Transverse colon (tissue), 4 donors: ENCODE measurements around the gene TNNC1. TPM values are rescaled to one million over a fixed set of nuclear protein-coding genes. Genes with fewer than 3 reads are reported as not detected.

Source experiments
- DNase-seq: peaks from one replicate; pipeline ENCODE4 v3.0.0-alpha.2; 2019
- H3K27ac ChIP-seq, 4 donors: fragments of 200-600 bp; sonication (generic); 2 replicates each; pipeline ENCODE4 v1.5.1; 2016 to 2018; ENCODE audit warnings: inconsistent platforms in 4 of 4
- H3K27me3 ChIP-seq: fragments of 200-600 bp; sonication (generic); 2 replicates; pipeline ENCODE4 v1.5.1; 2017; ENCODE audit warnings: inconsistent platforms
- H3K36me3 ChIP-seq, 4 donors: fragments of 200-600 bp; sonication (generic); 2 replicates each; pipeline ENCODE4 v1.5.1; 2017 to 2019; ENCODE audit warnings: inconsistent platforms in 4 of 4
- H3K4me1 ChIP-seq, 4 donors: fragments of 200-600 bp; sonication (generic); 2 replicates each; pipeline ENCODE4 v1.5.1; 2017 to 2020; ENCODE audit warnings: inconsistent platforms in 4 of 4
- H3K4me3 ChIP-seq, 4 donors: fragments of 200-600 bp; sonication (generic); 1 replicate in 1 of 4; 2 replicates in 3 of 4; pipeline versions ENCODE4 v1.5.1 to v1.6.1; 2017 to 2019; ENCODE audit warnings: inconsistent platforms in 4 of 4
- H3K9me3 ChIP-seq, 2 donors: fragments of 200-600 bp; sonication (generic); 2 replicates each; pipeline ENCODE4 v1.5.1; 2017 to 2019; ENCODE audit warnings: inconsistent platforms in 2 of 2
- EP300 ChIP-seq: sonication (generic); formaldehyde crosslinking; IDR thresholded peaks from one replicate; pipeline ENCODE4 v1.6.1; 2017; ENCODE audit warnings: antibody characterized with exemption, low read depth
- POLR2A ChIP-seq: fragments of 450-650 bp; IDR thresholded peaks from one replicate; pipeline ENCODE4 v1.6.1; 2016; ENCODE audit warnings: antibody characterized with exemption, mild to moderate bottlenecking, moderate library complexity
- POLR2AphosphoS5 ChIP-seq, 3 donors: sonication (generic); formaldehyde crosslinking; IDR thresholded peaks; one replicate each; pipeline ENCODE4 v1.6.1; 2016; ENCODE audit warnings: antibody characterized with exemption in 3 of 3
- WGBS, 2 donors: methylation state at CpG; one replicate each; pipeline ENCODE4 v1.1.5; 2018; ENCODE audit warnings: low coverage in 1 of 2; 5-methylcytosine and 5-hydroxymethylcytosine counted together
- in situ Hi-C, 4 donors: fragments of 200-750 bp; cut with MboI; loops; one replicate each; pipeline versions ENCODE4 v1.15.0 to v1.15.1; 2017; ENCODE audit warnings: low sequenced_read_pairs in 3 of 4, low pct_ligation_motif_present in 1 of 4, low pct_unique_long_range_greater_than_20kb in 1 of 4
- intact Hi-C: fragments of 100-400 bp; cut with DNase I; formaldehyde crosslinking; loops from one replicate; pipeline ENCODE4 v1.15.1; 2023; ENCODE audit warnings: low total_unique reads
- total RNA-seq, 4 donors: library from RNA; depleted of rRNA; stranded (reverse); fragments of >200 nt; gene quantifications; one replicate each; pipeline ENCODE4 v1.1.0, GENCODE V29; 2016
- TF ChIP-seq, protein P1 (sequence below), 5 experiments: fragments of 200-600 bp in 3 of 5; fragments of 450-650 bp in 2 of 5; sonication (generic) in 3 of 5; IDR thresholded peaks; 1 replicate in 2 of 5; 2 replicates in 3 of 5; pipeline ENCODE4 v1.5.1; 2016 to 2017; ENCODE audit warnings: antibody characterized with exemption in 5 of 5, inconsistent platforms in 3 of 5, mild to moderate bottlenecking in 2 of 5, moderate library complexity in 1 of 5

Gene TNNC1
- total RNA-seq, 4 donors from 2014 or later: 7.1 to 10.4 TPM; not detected in 2

GRCh38 chr3:52402101-52402521 is 51.7 kb downstream of the TNNC1 start:
- Histone ChIP-seq H3K27me3 (no peaks in the 10 kb centered on the region), H3K9me3 (no peaks in the 10 kb centered on the region), H3K4me1 (peaks cover 6 to 16% (median 12%) of the 10 kb centered on the region in 4 donors), H3K36me3 (peaks cover 0 to 28% (median 14%) of the 10 kb centered on the region in 4 donors), H3K4me3 (no peak overlapping the region), H3K27ac (no peak overlapping the region)
- no peak for TF ChIP-seq EP300
- TF ChIP-seq POLR2AphosphoS5 (IDR thresholded peaks at IDR 0.05): no peak
- no peak for TF ChIP-seq POLR2A
- TF ChIP-seq, protein P1, sequence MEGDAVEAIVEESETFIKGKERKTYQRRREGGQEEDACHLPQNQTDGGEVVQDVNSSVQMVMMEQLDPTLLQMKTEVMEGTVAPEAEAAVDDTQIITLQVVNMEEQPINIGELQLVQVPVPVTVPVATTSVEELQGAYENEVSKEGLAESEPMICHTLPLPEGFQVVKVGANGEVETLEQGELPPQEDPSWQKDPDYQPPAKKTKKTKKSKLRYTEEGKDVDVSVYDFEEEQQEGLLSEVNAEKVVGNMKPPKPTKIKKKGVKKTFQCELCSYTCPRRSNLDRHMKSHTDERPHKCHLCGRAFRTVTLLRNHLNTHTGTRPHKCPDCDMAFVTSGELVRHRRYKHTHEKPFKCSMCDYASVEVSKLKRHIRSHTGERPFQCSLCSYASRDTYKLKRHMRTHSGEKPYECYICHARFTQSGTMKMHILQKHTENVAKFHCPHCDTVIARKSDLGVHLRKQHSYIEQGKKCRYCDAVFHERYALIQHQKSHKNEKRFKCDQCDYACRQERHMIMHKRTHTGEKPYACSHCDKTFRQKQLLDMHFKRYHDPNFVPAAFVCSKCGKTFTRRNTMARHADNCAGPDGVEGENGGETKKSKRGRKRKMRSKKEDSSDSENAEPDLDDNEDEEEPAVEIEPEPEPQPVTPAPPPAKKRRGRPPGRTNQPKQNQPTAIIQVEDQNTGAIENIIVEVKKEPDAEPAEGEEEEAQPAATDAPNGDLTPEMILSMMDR (IDR thresholded peaks at IDR 0.05): no peak
- in situ Hi-C loops: no loop called here
- no peak for DNase-seq
- intact Hi-C loops: no loop called here
- WGBS, 2 donors: 93% methylated on average over 16 of the region's 16 CpGs; no CpG with 5 or more reads in 1 of the 2 donors

GRCh38 chr3:52401551-52401950 is 52.3 kb downstream of the TNNC1 start:
- H3K4me1 ChIP-seq: peaks cover 2 to 11% (median 7%) of the 10 kb centered on the region in 4 donors
- no peak overlapping the region for H3K27ac ChIP-seq
- TF ChIP-seq, protein P1 (IDR thresholded peaks at IDR 0.05): no peak
- TF ChIP-seq EP300 (no peak), POLR2A (no peak), POLR2AphosphoS5 (IDR thresholded peaks at IDR 0.05) (no peak)
- no peaks in the 10 kb centered on the region for H3K27me3 ChIP-seq
- in situ Hi-C loops (no loop called here), intact Hi-C loops (no loop called here)
- H3K4me3 ChIP-seq: no peak overlapping the region
- H3K9me3 ChIP-seq: no peaks in the 10 kb centered on the region
- H3K36me3 ChIP-seq: peaks cover 0 to 28% (median 14%) of the 10 kb centered on the region in 4 donors
- DNase-seq: no peak
- 91% methylated on average over 1 of the region's 1 CpG; no CpG with 5 or more reads in 1 of the 2 donors for WGBS, 2 donors

Other genes with a start within 250 kb of the TNNC1 start
- gene TLR9, start 228.4 kb downstream of the TNNC1 start, total RNA-seq: under 1 TPM in 1 of 4 donors, not detected in 3; 0.16 TPM
- 10 to 100 TPM; 29.9 to 82.7 (median 61.0) TPM for gene TWF2, start 214.9 kb downstream of the TNNC1 start, total RNA-seq
- gene PPM1M, start 208.3 kb downstream of the TNNC1 start, total RNA-seq: 1 to 10 TPM; 2.0 to 8.4 (median 6.2) TPM
- 10 to 100 TPM; 14.6 to 44.9 (median 40.8) TPM for gene WDR82, start 175.4 kb downstream of the TNNC1 start, total RNA-seq
- 100 to 1,000 TPM in 1 of 4 donors, 10 to 100 TPM in 3; 43.7 to 118 (median 73.7) TPM for gene GLYCTK, start 166.2 kb downstream of the TNNC1 start, total RNA-seq
- gene DNAH1, start 137.7 kb downstream of the TNNC1 start, total RNA-seq: 100 to 1,000 TPM in 1 of 4 donors, 10 to 100 TPM in 3; 17.6 to 102 (median 26.3) TPM
- 100 to 1,000 TPM in 2 of 4 donors, 10 to 100 TPM in 2; 61.8 to 588 (median 92.6) TPM for gene BAP1, start 44.0 kb downstream of the TNNC1 start, total RNA-seq
- 10 to 100 TPM in 3 of 4 donors, 1 to 10 TPM in 1; 6.0 to 24.2 (median 16.4) TPM for gene PHF7, start 43.4 kb downstream of the TNNC1 start, total RNA-seq
- gene SEMA3G, start 8.9 kb downstream of the TNNC1 start, total RNA-seq: 10 to 100 TPM in 1 of 4 donors, 1 to 10 TPM in 3; 1.2 to 21.7 (median 2.3) TPM
- 100 to 1,000 TPM in 2 of 4 donors, 10 to 100 TPM in 2; 72.0 to 137 (median 98.6) TPM for gene NISCH, start 1.6 kb upstream of the TNNC1 start, total RNA-seq
- gene STAB1, start 41.3 kb upstream of the TNNC1 start, total RNA-seq: 100 to 1,000 TPM in 1 of 4 donors, 10 to 100 TPM in 3; 42.6 to 152 (median 70.3) TPM
- gene NT5DC2, start 79.8 kb upstream of the TNNC1 start, total RNA-seq: 10 to 100 TPM in 2 of 4 donors, 1 to 10 TPM in 1, not detected in 1; 5.5 to 16.7 (median 14.9) TPM
- gene UQCC5, start 82.6 kb upstream of the TNNC1 start, total RNA-seq: 10 to 100 TPM in 1 of 4 donors, 1 to 10 TPM in 2, not detected in 1; 2.6 to 22.1 (median 4.0) TPM
- 100 to 1,000 TPM in 2 of 4 donors, 10 to 100 TPM in 2; 60.3 to 335 (median 134) TPM for gene PBRM1, start 231.9 kb upstream of the TNNC1 start, total RNA-seq
- 10 to 100 TPM; 19.1 to 54.5 (median 37.4) TPM for gene GNL3, start 232.0 kb upstream of the TNNC1 start, total RNA-seq